Activated CD4-positive, alpha-beta memory T cell treated with anti-CD3 and anti-CD28 coated beads, Interleukin-2, amount 10 ng/mL, durations not matched to agents 7 days and 5 days (primary cell): ENCODE results near the gene SLC35F3. TPM values are rescaled to one million over a fixed set of nuclear protein-coding genes. Genes with fewer than 3 reads are reported as not detected.

Experiments used
- CTCF ChIA-PET: fragments of 350-600 bp; sonication (Branson Sonifier 250); formaldehyde crosslinking; loops from one replicate; lab custom pipeline; 2021; ENCODE audit warnings: antibody characterized with exemption, inconsistent platforms; lab: Charles Lee
- POLR2A ChIA-PET: fragments of 350-600 bp; sonication (Branson Sonifier 250); formaldehyde crosslinking; loops from one replicate; lab custom pipeline; 2021; ENCODE audit warnings: antibody characterized with exemption; lab: Charles Lee
- DNase-seq: peaks from one replicate; pipeline ENCODE4 v3.0.0-alpha.2; 2020
- H3K27ac Mint-ChIP-seq: one replicate; pipeline ENCODE4 v1.8.0; 2021; ENCODE audit warnings: mild to moderate bottlenecking, mixed read lengths
- H3K27me3 Mint-ChIP-seq: one replicate; pipeline ENCODE4 v1.8.0; 2021; ENCODE audit warnings: mixed read lengths
- H3K36me3 Mint-ChIP-seq: one replicate; pipeline ENCODE4 v1.8.0; 2021; ENCODE audit warnings: low read depth, mixed read lengths
- H3K4me1 Mint-ChIP-seq: one replicate; pipeline ENCODE4 v1.8.0; 2021; ENCODE audit warnings: mixed read lengths
- H3K4me3 Mint-ChIP-seq: one replicate; pipeline ENCODE4 v1.8.0; 2021; ENCODE audit warnings: mild to moderate bottlenecking, mixed read lengths
- H3K9me3 Mint-ChIP-seq: one replicate; pipeline ENCODE4 v1.8.0; 2021; ENCODE audit warnings: mixed read lengths
- total RNA-seq, 2 experiments: library from RNA; stranded (reverse); gene quantifications; one replicate each; pipeline ENCODE4 v1.2.3, GENCODE V29; 2021

The SLC35F3 gene
- total RNA-seq, 2 experiments from 2014 or later = 10.7 to 11.3 TPM

GRCh38 chr1:233959971-233960370, 55.5 kb downstream of the SLC35F3 start:
- H3K27me3 Mint-ChIP-seq = peaks cover 2% of the 10 kb centered on the region
- H3K36me3 Mint-ChIP-seq = no peaks in the 10 kb centered on the region
- no peak overlapping the region for H3K27ac Mint-ChIP-seq
- POLR2A ChIA-PET = no interaction called here
- no peaks in the 10 kb centered on the region for H3K4me1 Mint-ChIP-seq
- H3K9me3 Mint-ChIP-seq = peaks cover 4% of the 10 kb centered on the region
- H3K4me3 Mint-ChIP-seq = no peak overlapping the region
- CTCF ChIA-PET = interaction anchor here (0.6 kb wide), 1 partner anchor 25 kb away, joined by 4 read pairs; no protein-coding TSS in a partner anchor
- no peak for DNase-seq

- no peak overlapping the region for H3K27ac Mint-ChIP-seq
- peaks cover 2% of the 10 kb centered on the region for H3K27me3 Mint-ChIP-seq
- H3K9me3 Mint-ChIP-seq = peaks cover 2% of the 10 kb centered on the region
- no peaks in the 10 kb centered on the region for H3K4me1 Mint-ChIP-seq
- no peak overlapping the region for H3K4me3 Mint-ChIP-seq
- no peaks in the 10 kb centered on the region for H3K36me3 Mint-ChIP-seq
- CTCF ChIA-PET = interaction anchor here (0.6 kb wide), 1 partner anchor 26 kb away, joined by 4 read pairs; no protein-coding TSS in a partner anchor
- POLR2A ChIA-PET = no interaction called here
- DNase-seq = no peak
Measured at GRCh38 chr1:233960386-233960785, 55.9 kb downstream of the SLC35F3 start.

- Mint-ChIP-seq H3K4me1 (no peaks in the 10 kb centered on the region), H3K4me3 (no peak overlapping the region), H3K36me3 (no peaks in the 10 kb centered on the region), H3K27me3 (peaks cover 2% of the 10 kb centered on the region), H3K9me3 (no peaks in the 10 kb centered on the region), H3K27ac (no peak overlapping the region)
- POLR2A ChIA-PET = no interaction called here
- CTCF ChIA-PET = no interaction called here
- no peak for DNase-seq
Measured at GRCh38 chr1:233962878-233963277, 58.4 kb downstream of the SLC35F3 start.

GRCh38 chr1:233965856-233966255, 61.4 kb downstream of the SLC35F3 start:
- DNase-seq = no peak
- H3K4me3 Mint-ChIP-seq = no peak overlapping the region
- H3K36me3 Mint-ChIP-seq = no peaks in the 10 kb centered on the region
- POLR2A ChIA-PET = no interaction called here
- no peaks in the 10 kb centered on the region for H3K27me3 Mint-ChIP-seq
- CTCF ChIA-PET = interaction anchor here (0.9 kb wide), 1 partner anchor 525 kb away, joined by 3 read pairs; no protein-coding TSS in a partner anchor
- H3K9me3 Mint-ChIP-seq = no peaks in the 10 kb centered on the region
- no peak overlapping the region for H3K27ac Mint-ChIP-seq
- no peaks in the 10 kb centered on the region for H3K4me1 Mint-ChIP-seq

- POLR2A ChIA-PET = no interaction called here
- no peaks in the 10 kb centered on the region for H3K36me3 Mint-ChIP-seq
Measured at GRCh38 chr1:233971753-233972152, 67.3 kb downstream of the SLC35F3 start.

GRCh38 chr1:233972563-233972950, 68.1 kb downstream of the SLC35F3 start:
- H3K36me3 Mint-ChIP-seq = no peaks in the 10 kb centered on the region
- ChIA-PET POLR2A (no interaction called here), CTCF (no interaction called here)
- no peaks in the 10 kb centered on the region for H3K9me3 Mint-ChIP-seq
- no peaks in the 10 kb centered on the region for H3K4me1 Mint-ChIP-seq
- no peak overlapping the region for H3K4me3 Mint-ChIP-seq
- no peak for DNase-seq
- H3K27me3 Mint-ChIP-seq = no peaks in the 10 kb centered on the region
- H3K27ac Mint-ChIP-seq = no peak overlapping the region

More at GRCh38 chr1:233971753-233972152, 67.3 kb downstream of the SLC35F3 start:
- H3K9me3 Mint-ChIP-seq = no peaks in the 10 kb centered on the region
- no peak overlapping the region for H3K27ac Mint-ChIP-seq
- no peaks in the 10 kb centered on the region for H3K4me1 Mint-ChIP-seq
- DNase-seq = no peak
- CTCF ChIA-PET = no interaction called here
- no peaks in the 10 kb centered on the region for H3K27me3 Mint-ChIP-seq
- H3K4me3 Mint-ChIP-seq = no peak overlapping the region

GRCh38 chr1:233972951-233973635, 68.6 kb downstream of the SLC35F3 start:
- Mint-ChIP-seq H3K36me3 (no peaks in the 10 kb centered on the region), H3K9me3 (no peaks in the 10 kb centered on the region), H3K4me1 (no peaks in the 10 kb centered on the region), H3K27ac (no peak overlapping the region), H3K4me3 (no peak overlapping the region), H3K27me3 (no peaks in the 10 kb centered on the region)
- no peak for DNase-seq
- ChIA-PET CTCF (no interaction called here), POLR2A (no interaction called here)

GRCh38 chr1:233975486-233975885, 71.0 kb downstream of the SLC35F3 start:
- H3K27me3 Mint-ChIP-seq = no peaks in the 10 kb centered on the region
- no peak for DNase-seq
- no peak overlapping the region for H3K27ac Mint-ChIP-seq
- no peaks in the 10 kb centered on the region for H3K9me3 Mint-ChIP-seq
- ChIA-PET CTCF (no interaction called here), POLR2A (no interaction called here)
- no peak overlapping the region for H3K4me3 Mint-ChIP-seq
- no peaks in the 10 kb centered on the region for H3K36me3 Mint-ChIP-seq
- H3K4me1 Mint-ChIP-seq = no peaks in the 10 kb centered on the region

- POLR2A ChIA-PET = no interaction called here
- Mint-ChIP-seq H3K36me3 (no peaks in the 10 kb centered on the region), H3K27ac (no peak overlapping the region), H3K4me3 (no peak overlapping the region), H3K27me3 (peaks cover 2% of the 10 kb centered on the region), H3K4me1 (no peaks in the 10 kb centered on the region), H3K9me3 (no peaks in the 10 kb centered on the region)
- CTCF ChIA-PET = no interaction called here
- no peak for DNase-seq
Measured at GRCh38 chr1:233981042-233981675, 76.7 kb downstream of the SLC35F3 start.

- Mint-ChIP-seq H3K36me3 (no peaks in the 10 kb centered on the region), H3K4me1 (no peaks in the 10 kb centered on the region), H3K4me3 (no peak overlapping the region), H3K9me3 (no peaks in the 10 kb centered on the region), H3K27me3 (peaks cover 7% of the 10 kb centered on the region), H3K27ac (no peak overlapping the region)
- no peak for DNase-seq
- ChIA-PET POLR2A (no interaction called here), CTCF (no interaction called here)
Measured at GRCh38 chr1:233982827-233983518, 78.5 kb downstream of the SLC35F3 start.

- ChIA-PET CTCF (no interaction called here), POLR2A (no interaction called here)
- Mint-ChIP-seq H3K27me3 (peaks cover 12% of the 10 kb centered on the region), H3K27ac (no peak overlapping the region), H3K36me3 (no peaks in the 10 kb centered on the region), H3K4me3 (no peak overlapping the region), H3K4me1 (no peaks in the 10 kb centered on the region), H3K9me3 (no peaks in the 10 kb centered on the region)
- no peak for DNase-seq
Measured at GRCh38 chr1:233983811-233984210, 79.3 kb downstream of the SLC35F3 start.

- no peak overlapping the region for H3K27ac Mint-ChIP-seq
- POLR2A ChIA-PET = no interaction called here
Measured at GRCh38 chr1:233988963-233989696, 84.7 kb downstream of the SLC35F3 start.

GRCh38 chr1:233990486-233990885, 86.0 kb downstream of the SLC35F3 start:
- H3K4me1 Mint-ChIP-seq = peaks cover 4% of the 10 kb centered on the region
- POLR2A ChIA-PET = no interaction called here
- H3K9me3 Mint-ChIP-seq = no peaks in the 10 kb centered on the region
- no peak for DNase-seq
- CTCF ChIA-PET = no interaction called here
- no peak overlapping the region for H3K27ac Mint-ChIP-seq
- H3K27me3 Mint-ChIP-seq = peaks cover 21% of the 10 kb centered on the region
- no peak overlapping the region for H3K4me3 Mint-ChIP-seq
- H3K36me3 Mint-ChIP-seq = no peaks in the 10 kb centered on the region

More at GRCh38 chr1:233988963-233989696, 84.7 kb downstream of the SLC35F3 start:
- Mint-ChIP-seq H3K4me3 (no peak overlapping the region), H3K36me3 (no peaks in the 10 kb centered on the region), H3K9me3 (no peaks in the 10 kb centered on the region), H3K27me3 (peaks cover 19% of the 10 kb centered on the region), H3K4me1 (peaks cover 4% of the 10 kb centered on the region)
- no peak for DNase-seq
- CTCF ChIA-PET = no interaction called here
